Globus pallidus (tissue), 1 donor: Measurements from ENCODE around the gene GPR158.
A peak's percentile ranks its signal among the peaks of the same experiment; 100 is the strongest.
"Not testable (repeated sequence)": the region's sequence is repeated elsewhere in the genome, so short reads cannot be mapped to it uniquely, and the experiment has no call there.

ENCODE experiments used
- DNase-seq: peaks from one replicate; pipeline ENCODE4 v3.0.0-alpha.2; 2015; ENCODE audit warnings: low spot score

GPR158 gene, protein sequence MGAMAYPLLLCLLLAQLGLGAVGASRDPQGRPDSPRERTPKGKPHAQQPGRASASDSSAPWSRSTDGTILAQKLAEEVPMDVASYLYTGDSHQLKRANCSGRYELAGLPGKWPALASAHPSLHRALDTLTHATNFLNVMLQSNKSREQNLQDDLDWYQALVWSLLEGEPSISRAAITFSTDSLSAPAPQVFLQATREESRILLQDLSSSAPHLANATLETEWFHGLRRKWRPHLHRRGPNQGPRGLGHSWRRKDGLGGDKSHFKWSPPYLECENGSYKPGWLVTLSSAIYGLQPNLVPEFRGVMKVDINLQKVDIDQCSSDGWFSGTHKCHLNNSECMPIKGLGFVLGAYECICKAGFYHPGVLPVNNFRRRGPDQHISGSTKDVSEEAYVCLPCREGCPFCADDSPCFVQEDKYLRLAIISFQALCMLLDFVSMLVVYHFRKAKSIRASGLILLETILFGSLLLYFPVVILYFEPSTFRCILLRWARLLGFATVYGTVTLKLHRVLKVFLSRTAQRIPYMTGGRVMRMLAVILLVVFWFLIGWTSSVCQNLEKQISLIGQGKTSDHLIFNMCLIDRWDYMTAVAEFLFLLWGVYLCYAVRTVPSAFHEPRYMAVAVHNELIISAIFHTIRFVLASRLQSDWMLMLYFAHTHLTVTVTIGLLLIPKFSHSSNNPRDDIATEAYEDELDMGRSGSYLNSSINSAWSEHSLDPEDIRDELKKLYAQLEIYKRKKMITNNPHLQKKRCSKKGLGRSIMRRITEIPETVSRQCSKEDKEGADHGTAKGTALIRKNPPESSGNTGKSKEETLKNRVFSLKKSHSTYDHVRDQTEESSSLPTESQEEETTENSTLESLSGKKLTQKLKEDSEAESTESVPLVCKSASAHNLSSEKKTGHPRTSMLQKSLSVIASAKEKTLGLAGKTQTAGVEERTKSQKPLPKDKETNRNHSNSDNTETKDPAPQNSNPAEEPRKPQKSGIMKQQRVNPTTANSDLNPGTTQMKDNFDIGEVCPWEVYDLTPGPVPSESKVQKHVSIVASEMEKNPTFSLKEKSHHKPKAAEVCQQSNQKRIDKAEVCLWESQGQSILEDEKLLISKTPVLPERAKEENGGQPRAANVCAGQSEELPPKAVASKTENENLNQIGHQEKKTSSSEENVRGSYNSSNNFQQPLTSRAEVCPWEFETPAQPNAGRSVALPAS (N-terminal part only)

DNA sequence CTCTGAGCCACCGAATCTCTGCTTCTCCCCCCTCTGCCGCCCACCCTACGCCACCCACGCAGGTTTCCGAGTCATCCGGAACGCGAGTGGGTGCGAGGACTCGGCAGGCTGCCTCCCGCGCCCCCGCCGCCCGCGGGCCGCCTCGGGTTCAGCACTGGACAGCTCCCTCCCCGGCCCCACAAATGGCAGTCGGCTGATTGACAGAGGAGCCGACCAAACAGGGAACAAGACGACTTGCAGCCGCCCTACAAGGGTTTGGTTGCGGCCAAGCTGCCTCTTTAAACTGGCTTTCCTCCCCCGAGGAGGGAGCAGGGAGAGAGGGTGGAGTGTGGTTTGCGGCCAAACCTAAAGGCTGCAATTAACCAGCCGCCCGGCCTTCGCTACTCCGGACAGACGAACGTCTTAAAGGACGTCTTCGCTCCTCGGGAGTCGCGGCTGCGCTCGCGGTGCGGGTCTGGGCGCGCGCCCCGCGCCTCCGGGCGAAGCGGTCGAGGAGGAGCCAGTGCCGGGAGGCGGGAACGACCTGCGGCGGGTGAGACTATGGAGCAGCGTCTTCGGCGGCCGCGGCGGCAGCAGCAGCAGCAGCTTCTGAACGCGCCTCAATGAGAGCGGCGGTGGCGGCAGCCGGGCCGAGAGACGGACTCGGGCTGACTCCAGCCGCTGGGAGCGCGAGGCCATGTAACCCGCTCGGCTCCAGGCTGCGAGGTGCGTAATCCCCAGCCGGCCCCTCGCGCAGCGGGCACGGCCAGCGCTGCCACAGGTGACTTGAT, at the start of gene GPR158:
TSS of gene GPR158 (plus strand) at position 541 of the 770 bp plus-strand sequence. CDS start 420 bp downstream, outside the sequence.
- DNase-seq: peak; percentile 94

DNA sequence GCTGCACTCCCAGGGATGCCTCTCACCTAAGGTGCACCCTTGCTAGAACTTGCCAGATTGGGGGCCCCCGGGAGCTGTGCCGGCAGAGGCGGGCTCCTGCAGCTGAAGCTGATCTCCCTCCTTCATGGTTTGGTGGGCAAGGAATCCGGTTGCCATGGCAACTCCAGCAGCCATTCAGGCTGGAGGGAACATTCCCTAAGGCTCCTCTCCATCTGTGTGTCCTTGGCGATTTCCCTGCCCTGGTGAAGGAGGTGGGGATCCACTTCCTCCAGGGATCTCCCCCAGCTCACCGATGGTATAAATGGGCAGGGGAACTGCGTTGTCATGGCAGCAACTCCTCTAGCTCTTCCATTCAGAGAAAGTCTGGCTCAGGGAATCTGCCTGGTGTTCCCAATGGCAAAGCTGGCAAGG, 49.6 kb upstream of the GPR158 start:
- no peak for DNase-seq

DNA sequence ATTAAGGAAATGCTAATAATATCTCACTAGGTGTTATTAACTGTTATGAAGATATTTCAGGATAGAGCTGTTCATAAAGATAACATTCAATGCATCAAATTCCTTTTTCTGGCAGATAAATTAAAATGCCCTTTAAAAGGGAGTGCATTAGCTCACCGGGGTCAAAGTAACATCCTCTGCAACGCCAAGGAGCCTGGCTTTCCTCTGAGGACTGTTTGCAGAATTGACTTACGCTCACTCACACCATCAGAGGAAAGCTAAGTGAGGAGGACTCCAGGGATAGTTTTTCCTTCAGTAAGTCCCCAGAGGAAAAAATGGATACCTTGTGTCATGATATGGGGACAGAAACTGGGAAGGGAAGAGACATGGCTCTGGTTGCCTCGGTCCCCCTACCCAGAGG, 45.2 kb upstream of the GPR158 start:
- DNase-seq: no peak

DNA sequence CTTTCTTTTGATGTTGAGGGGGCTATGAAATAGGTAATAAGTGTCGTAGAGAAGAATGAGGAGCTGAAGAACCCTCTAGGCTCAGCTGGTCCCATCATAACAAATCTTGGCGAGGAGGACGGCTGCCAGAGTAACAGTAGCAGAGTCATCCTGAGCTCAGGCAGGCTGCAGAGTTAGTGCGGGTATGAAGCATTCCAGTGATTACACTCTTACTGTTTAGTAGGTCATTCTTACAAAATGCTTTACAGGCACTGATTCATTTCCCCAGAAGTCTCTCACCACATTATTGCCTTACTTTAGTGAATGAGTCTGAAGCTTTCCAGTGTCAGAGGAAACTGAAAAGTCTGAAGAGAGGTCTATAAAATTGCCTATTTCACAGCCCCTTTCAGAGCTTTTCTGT, 43.9 kb upstream of the GPR158 start:
- DNase-seq: no peak

DNA sequence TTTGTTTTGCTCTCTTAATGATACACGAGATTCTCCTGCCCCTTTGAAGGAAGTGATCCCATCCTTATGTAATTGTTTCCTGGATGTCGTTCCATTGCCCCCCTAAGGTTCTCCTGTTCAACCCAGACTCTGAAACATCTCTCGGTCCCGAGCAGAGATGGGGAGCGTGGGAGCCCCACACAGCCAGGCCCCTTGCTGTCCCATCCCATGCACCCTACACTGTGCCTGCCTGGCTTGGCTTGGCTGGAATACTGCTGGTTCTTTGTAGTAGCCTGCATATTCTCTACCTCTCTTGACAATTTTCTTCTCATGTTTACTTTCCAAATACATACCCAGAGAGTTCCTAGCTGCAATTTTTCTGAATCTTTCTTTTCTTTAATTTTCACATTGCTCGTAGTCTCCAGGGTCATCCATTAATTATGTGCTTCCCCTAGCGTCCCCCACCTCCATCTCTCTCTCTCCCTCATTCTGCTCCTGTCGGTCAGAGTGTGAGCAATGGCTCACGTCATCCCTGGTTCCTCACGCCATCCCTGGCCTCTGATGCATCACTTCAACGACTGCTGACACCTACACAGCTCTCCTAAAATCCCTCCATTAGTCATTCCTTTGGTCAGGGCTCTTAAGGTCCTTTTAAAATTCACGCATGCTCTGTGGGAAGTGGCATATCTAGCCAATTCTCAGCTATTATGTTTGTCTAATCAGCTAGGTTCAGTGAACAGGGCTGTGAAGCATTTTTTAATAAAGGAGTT, 32.5 kb upstream of the GPR158 start:
- no peak for DNase-seq

DNA sequence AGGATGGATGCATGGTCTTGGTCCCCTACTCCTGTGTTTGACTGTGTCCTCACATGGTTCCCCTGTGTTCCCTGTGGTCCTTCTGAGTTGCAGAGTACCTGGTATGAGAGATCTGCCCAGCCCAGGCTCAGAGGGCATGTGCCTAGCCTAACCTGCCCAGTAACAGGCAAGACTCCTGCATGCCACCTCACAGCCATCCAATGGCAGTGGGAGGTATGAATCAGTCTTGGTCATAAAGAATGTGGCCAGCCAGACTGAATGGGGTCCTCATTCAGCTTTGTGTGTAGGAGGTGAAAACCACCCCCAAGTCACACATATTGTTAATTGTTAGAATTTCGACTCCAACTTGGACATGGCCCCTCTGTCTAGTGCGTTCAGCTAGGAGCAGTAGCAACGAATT, 17.2 kb upstream of the GPR158 start:
- DNase-seq: no peak

DNA sequence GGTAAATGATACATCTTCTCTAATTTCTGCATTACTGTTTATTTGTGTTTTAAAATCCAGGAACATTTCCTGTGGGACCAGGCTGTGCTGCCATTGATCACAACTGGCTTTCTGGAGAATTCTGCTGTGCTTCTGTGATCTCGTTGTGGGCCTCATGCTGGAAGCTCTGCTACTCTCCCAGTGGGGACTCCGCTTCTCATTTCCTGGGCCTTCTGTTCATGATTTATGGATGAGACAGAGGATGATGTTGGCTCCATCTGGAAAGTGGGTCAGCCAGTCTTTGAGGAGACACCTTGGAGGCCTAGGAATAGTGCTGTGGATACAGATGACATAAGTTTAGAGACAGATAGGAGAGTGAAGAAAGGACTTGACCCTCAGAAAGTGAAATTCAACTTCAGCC, 15.2 kb upstream of the GPR158 start:
- DNase-seq: no peak

DNA sequence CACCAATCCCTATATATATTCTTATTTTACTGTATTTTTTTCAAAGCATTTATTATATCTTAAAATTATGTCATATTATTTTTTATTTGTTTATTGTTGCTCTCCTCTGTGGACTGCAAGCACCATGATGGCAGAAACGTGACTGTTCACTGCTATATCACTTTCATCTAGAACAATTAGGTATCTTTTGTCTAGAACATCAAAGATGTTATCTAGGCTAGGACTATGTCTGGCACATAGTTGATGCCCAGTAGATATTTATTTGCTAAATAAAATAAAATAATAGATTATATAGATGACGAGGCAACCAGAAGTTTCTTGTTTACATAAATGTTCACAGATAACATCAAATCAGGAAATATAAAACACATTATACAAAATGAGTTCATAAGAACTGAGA, 12.4 kb upstream of the GPR158 start:
- no peak for DNase-seq

DNA sequence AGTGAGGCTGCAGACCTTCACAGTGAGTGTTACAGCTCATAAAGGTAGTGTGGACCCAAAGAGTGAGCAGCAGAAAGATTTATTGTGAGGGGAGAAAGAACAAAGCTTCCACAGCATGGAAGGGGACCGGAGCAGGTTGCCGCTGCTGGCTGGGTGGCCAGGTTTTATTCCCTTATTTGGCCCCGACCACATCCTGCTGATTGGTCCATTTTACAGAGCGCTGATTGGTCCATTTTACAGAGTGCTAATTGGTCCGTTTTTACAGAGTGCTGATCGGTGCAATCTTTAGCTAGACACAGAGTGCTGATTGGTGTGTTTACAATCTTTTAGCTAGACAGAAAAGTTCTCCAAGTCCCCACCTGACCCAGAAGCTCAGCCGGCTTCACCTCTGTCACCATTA, 11.3 kb upstream of the GPR158 start:
- DNase-seq: not testable (repeated sequence)

DNA sequence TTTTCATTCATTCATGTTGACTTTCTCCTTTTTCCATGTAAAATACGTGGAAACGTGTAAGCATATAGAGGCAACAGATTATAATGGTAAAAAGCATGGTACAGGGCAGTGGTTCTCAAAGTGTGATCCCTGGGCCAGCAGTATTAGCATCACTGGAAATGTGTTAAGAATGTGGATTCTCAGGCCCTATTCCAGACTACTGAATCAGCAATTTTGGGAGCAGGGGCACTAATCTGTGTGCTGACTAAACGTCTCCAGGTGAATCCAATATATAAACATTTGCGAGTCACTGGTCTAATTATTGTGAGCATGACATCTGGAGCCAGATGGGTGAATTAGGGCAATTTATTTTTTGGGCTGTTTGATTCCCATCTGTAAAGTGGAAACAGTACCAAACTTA, 5.1 kb upstream of the GPR158 start:
- no peak for DNase-seq

DNA sequence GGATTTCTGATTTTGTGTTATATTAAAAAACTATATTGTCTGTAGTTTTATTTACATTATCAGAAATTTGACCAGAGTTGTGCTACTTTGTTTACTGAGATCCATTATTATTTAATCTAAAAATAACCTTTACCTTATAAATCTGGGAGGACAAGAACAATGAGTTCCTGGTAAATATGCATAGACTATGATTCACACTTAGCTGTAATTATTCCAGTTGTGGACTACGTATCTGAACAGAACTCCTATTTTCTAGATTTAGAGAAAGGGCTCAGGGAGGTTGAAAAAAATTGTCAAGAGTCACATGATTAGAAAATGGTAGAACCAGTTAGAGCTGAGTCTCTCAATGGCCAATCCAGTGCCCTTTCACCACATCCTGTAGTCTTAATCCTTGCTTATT, 4.2 kb upstream of the GPR158 start:
- DNase-seq: no peak

DNA sequence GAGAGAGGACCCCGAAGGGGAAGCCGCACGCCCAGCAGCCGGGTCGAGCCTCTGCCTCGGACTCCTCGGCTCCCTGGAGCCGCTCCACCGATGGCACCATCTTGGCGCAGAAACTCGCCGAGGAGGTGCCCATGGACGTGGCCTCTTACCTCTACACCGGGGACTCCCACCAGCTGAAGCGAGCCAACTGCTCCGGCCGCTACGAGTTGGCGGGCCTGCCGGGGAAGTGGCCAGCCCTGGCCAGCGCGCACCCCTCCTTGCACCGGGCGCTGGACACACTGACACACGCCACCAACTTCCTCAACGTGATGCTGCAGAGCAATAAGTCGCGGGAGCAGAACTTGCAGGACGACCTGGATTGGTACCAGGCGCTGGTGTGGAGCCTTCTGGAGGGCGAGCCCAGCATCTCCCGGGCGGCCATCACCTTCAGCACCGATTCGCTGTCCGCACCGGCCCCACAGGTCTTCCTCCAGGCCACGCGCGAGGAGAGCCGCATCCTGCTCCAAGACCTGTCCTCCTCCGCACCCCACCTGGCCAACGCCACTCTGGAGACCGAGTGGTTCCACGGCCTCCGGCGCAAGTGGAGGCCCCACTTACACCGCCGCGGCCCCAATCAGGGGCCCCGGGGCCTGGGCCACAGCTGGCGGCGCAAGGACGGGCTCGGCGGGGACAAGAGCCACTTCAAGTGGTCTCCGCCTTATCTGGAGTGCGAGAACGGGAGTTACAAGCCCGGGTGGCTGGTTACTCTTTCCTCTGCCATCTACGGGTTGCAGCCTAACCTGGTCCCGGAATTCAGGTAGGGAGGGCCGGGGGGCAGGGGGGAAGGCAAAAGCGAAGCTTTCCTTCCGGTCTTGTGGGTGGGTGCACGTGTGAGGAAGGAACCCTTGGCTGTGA, 973 bp downstream of the GPR158 start:
- DNase-seq: peak; percentile 7

DNA sequence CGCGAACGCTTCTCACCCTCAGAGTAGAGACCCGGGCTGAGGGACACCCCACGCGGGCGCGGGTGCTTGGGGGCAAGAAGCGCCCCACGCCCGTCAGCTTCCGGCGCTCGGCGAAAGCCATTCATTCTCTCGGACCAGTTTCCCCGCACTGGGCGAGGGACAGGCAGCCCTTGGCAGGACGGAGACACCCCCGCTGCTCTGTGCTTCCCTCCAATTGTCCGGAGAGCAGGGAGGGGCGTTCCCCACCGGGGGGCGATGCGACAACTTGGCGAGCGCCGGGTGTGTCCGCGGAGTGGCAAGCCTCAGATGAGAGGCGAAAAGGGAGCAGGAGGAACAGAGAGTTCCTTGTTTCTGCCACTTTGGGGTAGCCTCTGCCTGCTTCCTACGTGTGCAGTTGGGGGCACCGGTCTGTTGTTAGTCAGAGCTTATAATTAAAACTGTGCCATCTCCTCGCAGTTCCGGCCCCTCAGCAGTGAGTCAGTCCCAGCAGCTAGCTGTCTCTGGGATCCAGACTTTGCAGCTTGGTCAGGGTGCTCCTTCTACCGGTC, 1.7 kb downstream of the GPR158 start:
- no peak for DNase-seq

DNA sequence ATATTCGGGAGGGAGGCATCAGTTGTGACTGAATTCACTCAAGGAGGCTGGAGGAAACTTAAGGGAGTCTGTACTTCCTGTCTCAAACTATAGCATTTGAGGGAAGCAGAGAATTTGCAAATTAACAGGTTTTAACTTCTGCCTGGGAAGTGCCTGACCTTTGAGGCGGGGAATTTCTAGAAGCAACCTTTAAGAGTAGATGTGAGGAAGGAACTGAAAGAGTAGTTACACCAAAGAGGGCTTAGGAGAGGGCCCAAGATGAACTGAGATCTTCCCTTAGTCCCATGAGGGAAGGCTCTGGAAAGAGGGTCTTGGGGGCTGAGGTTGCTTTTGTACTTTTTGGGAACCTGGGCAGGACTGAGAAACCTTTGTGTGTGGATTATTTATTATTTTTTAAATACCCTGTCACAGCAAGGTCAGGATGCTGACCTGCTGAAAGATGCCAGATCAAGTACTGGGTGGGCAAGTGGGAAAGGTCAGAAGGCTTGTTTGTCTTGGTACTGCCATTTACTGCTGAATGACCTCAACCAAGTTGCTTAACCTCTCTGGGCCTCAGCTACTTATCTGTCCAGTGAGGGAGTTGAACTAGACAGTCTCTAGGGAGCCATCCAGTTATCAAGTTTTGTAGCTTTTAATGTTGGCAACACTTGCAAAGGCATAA, 2.4 kb downstream of the GPR158 start:
- DNase-seq: no peak

DNA sequence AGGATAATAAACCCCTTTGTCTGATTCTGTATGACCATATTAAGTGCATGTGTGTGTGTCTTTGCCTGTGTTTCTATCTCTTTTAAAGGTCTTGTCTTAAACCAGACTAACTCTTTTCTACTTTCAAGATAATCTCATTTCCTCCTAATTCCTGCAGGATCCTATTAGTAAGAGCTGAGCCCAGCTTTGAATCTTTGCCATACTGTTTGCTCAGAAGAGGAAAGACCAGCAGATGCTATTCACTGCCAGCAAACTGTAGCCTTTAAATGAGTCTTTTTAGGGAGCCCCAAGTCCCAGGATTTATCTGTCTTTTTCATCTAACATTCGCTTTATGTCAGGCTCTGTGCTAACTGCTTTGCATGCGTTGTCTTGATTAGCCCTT, 2.9 kb downstream of the GPR158 start:
- no peak for DNase-seq

DNA sequence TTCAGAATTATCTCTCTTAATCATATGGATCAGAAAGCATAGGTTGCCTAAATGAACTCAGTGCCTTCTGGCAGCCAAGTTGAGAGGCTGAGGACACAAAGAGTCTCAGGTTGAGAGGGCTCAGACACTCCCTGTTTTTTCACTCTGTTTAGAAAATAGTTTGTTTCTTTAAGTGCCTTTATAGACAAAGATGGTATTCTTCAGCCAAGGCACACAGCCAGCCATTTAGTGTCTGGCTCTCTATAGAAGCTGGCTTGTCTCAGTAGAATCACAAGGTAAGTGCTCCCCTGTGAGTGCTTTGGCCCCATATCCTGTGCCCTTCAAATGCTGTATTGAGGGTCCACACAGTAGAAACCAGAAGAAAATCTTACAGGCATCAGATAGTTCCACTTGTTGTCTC, 3.6 kb downstream of the GPR158 start:
- peak; percentile 18 for DNase-seq

DNA sequence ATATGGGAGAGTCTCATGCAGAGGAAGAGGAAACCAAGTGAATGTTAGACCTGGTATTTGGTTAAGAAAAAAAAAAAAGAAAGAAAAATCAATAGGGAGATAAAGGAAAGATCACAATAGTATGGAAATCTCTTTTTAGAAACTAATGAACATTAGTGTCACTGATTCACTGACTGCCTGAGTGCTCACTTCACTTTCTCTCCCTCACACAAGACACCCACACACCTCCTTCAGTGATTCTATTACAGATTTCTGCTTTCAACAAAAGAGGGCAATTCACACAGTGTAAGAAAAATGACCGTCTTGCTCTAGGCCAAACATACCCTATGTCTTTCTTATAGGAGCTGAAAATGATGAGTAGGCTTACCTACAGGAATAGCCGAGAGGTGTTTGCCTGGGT, 6.0 kb downstream of the GPR158 start:
- no peak for DNase-seq

DNA sequence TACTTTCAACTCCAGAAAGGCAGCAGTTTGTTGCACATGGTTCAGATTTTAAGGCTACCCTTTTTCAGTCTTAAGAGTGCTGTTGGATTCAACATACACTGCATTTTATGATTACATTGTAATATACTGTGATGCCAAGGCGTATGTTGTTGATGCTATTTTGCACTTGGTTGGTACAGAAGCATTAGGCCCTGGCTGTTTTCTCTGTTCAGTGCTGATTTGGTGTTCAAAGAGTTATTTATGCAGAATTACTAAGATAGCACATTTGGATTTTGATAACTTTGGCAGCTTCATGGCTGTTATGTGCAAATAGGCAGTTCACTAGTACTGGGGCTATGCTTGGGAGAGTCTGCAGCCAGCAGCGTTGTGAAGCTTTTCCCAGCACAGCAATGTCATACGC, 7.8 kb downstream of the GPR158 start:
- DNase-seq: no peak
